B cell (primary cell): ENCODE results near the gene MYH11. TPM values are rescaled to one million over a fixed set of nuclear protein-coding genes. Genes with fewer than 3 reads are reported as not detected.
"Not testable (repeated sequence)": the region's sequence is repeated elsewhere in the genome, so short reads cannot be mapped to it uniquely, and the experiment has no call there.

Experiments used
- ATAC-seq: fragments of 200-7000 bp; cut with Tn5 transposase; one replicate; pipeline ENCODE4 v1.10.0; 2021; ENCODE audit warnings: low read depth, mild to moderate bottlenecking, moderate number of reproducible peaks, moderate library complexity
- CTCF ChIA-PET: fragments of 350-600 bp; sonication (Branson Sonifier 250); formaldehyde crosslinking; loops from one replicate; lab custom pipeline; 2021; ENCODE audit warnings: antibody characterized with exemption, inconsistent platforms; lab: Charles Lee
- POLR2A ChIA-PET: fragments of 350-600 bp; sonication (Branson Sonifier 250); formaldehyde crosslinking; loops from one replicate; lab custom pipeline; 2021; ENCODE audit warnings: antibody characterized with exemption; lab: Charles Lee
- DNase-seq: peaks from one replicate; pipeline ENCODE4 v3.0.0; 2013
- H2AFZ ChIP-seq: 2 replicates; pipeline ENCODE4 v1.6.1; 2012; ENCODE audit warnings: mild to moderate bottlenecking, low read depth, low read length; ENCODE audit not compliant: insufficient read depth, poor library complexity, severe bottlenecking
- H3K27ac ChIP-seq, 2 donors: 1 replicate in 1 of 2; 2 replicates in 1 of 2; pipeline ENCODE4 v1.5.1; 2012 to 2013; ENCODE audit warnings: low read length in 2 of 2, mild to moderate bottlenecking in 2 of 2, moderate library complexity in 1 of 2
- H3K27me3 ChIP-seq, 4 experiments: fragments of 200-600 bp in 1 of 4; sonication (generic) in 1 of 4; replicated peaks in 1 of 4; 1 replicate in 2 of 4; 2 replicates in 2 of 4; pipeline versions ENCODE4 v1.6.1 to v1.7.0; 2013 to 2016; ENCODE audit warnings: low read length in 3 of 4, mild to moderate bottlenecking in 2 of 4, mixed read lengths in 1 of 4, moderate library complexity in 1 of 4; ENCODE audit not compliant: insufficient read depth in 4 of 4, control insufficient read depth in 3 of 4; ENCODE audit errors: control extremely low read depth in 1 of 4
- H3K36me3 ChIP-seq, 2 experiments: replicated peaks in 1 of 2; 1 replicate in 1 of 2; 2 replicates in 1 of 2; pipeline versions ENCODE4 v1.6.1 to v1.7.1; 2013; ENCODE audit warnings: low read length in 1 of 2; ENCODE audit not compliant: insufficient read depth in 2 of 2, control insufficient read depth in 1 of 2; ENCODE audit errors: control extremely low read depth in 1 of 2, extremely low read depth in 1 of 2
- H3K4me1 ChIP-seq, 2 donors: fragments of 200-600 bp in 1 of 2; sonication (generic) in 1 of 2; 1 replicate in 1 of 2; 2 replicates in 1 of 2; pipeline versions ENCODE4 v1.5.1 to v1.6.1; 2013 to 2017; ENCODE audit warnings: low read length in 2 of 2; ENCODE audit not compliant: control insufficient read depth in 2 of 2, insufficient read depth in 2 of 2
- H3K4me2 ChIP-seq: replicated peaks from 2 replicates; pipeline ENCODE3; 2012; ENCODE audit warnings: mild to moderate bottlenecking, low read depth, low read length; ENCODE audit not compliant: poor library complexity, severe bottlenecking
- H3K4me3 ChIP-seq, 5 experiments: fragments of 200-600 bp in 1 of 5; sonication (generic) in 1 of 5; 1 replicate in 3 of 5; 2 replicates in 2 of 5; pipeline versions ENCODE4 v1.5.1 to v1.7.0; 2011 to 2016; ENCODE audit warnings: low read length in 4 of 5, mild to moderate bottlenecking in 4 of 5, low read depth in 2 of 5, control low read depth in 1 of 5, moderate library complexity in 1 of 5; ENCODE audit not compliant: insufficient read depth in 1 of 5; ENCODE audit errors: control extremely low read depth in 1 of 5, extremely low read depth in 1 of 5
- H3K79me2 ChIP-seq: fragments of 200-600 bp; sonication (generic); one replicate; pipeline ENCODE4 v1.6.0; 2016; ENCODE audit warnings: low read length; ENCODE audit not compliant: control insufficient read depth, insufficient read depth
- H3K9ac ChIP-seq: fragments of 200-600 bp; sonication (generic); 2 replicates; pipeline ENCODE4 v1.6.1; 2017; ENCODE audit warnings: mild to moderate bottlenecking, low read length, moderate library complexity
- H3K9me3 ChIP-seq, 3 donors: one replicate each; pipeline versions ENCODE4 v1.6.1 to v1.7.1; 2013; ENCODE audit warnings: low read length in 2 of 3; ENCODE audit not compliant: control insufficient read depth in 2 of 3, insufficient read depth in 1 of 3; ENCODE audit errors: control extremely low read depth in 1 of 3
- H4K20me1 ChIP-seq: 2 replicates; pipeline ENCODE4 v1.6.0; 2012; ENCODE audit warnings: mild to moderate bottlenecking, low read length; ENCODE audit not compliant: insufficient read depth, control insufficient read depth, poor library complexity, severe bottlenecking
- H3K27ac Mint-ChIP-seq: one replicate; pipeline ENCODE4 v1.8.0; 2021; ENCODE audit warnings: mixed read lengths
- H3K27me3 Mint-ChIP-seq: one replicate; pipeline ENCODE4 v1.8.0; 2021; ENCODE audit warnings: mixed read lengths
- H3K4me1 Mint-ChIP-seq: one replicate; pipeline ENCODE4 v1.8.0; 2021; ENCODE audit warnings: mixed read lengths
- H3K4me3 Mint-ChIP-seq: one replicate; pipeline ENCODE4 v1.8.0; 2021; ENCODE audit warnings: mixed read lengths
- H3K9me3 Mint-ChIP-seq: one replicate; pipeline ENCODE4 v1.8.0; 2022; ENCODE audit warnings: mixed read lengths; ENCODE audit not compliant: insufficient read depth
- CTCF ChIP-seq: fragments of 200-600 bp; IDR thresholded peaks from one replicate; pipeline ENCODE4 v1.8.0; 2022; ENCODE audit warnings: antibody characterized with exemption, mild to moderate bottlenecking
- EZH2 ChIP-seq: IDR thresholded peaks from 2 replicates; pipeline ENCODE4 v1.6.1; 2012; ENCODE audit warnings: borderline replicate concordance, low read depth, mild to moderate bottlenecking, moderate library complexity, low read length; ENCODE audit not compliant: insufficient read depth, poor library complexity, severe bottlenecking
- WGBS: methylation state at CpG from one replicate; pipeline ENCODE4 v1.1.5; 2013; ENCODE audit warnings: missing lambda C conversion rate; ENCODE audit not compliant: insufficient coverage; 5-methylcytosine and 5-hydroxymethylcytosine counted together
- intact Hi-C: fragments of 100-400 bp; cut with micrococcal nuclease; formaldehyde crosslinking; loops from one replicate; pipeline ENCODE4 v1.10.0; 2022
- polyA plus RNA-seq: library from polyadenylated mRNA; depleted of rRNA; stranded (reverse); fragments of >200 nt; gene quantifications from 2 replicates; pipeline ENCODE4 v1.2.3, GENCODE V29; 2012
- total RNA-seq, 2 donors: library from RNA; stranded (reverse); fragments of 120-200 nt in 1 of 2; gene quantifications; 1 replicate in 1 of 2; 2 replicates in 1 of 2; pipeline versions ENCODE4 v1.2.3 to v1.2.4, GENCODE V29; 2013 to 2022

Gene MYH11
- total and polyA plus RNA-seq, 2 donors (not counting 1 experiment from before 2014, with no cell fraction given) = 0.05 to 0.16 TPM

GRCh38 chr16:15816228-15816627, 40.6 kb downstream of the MYH11 start:
- no peak overlapping the region for H2AFZ ChIP-seq
- H3K27me3 ChIP-seq = peaks cover 0 to 13% (median 0%) of the 10 kb centered on the region in 4 experiments
- H3K4me1 ChIP-seq = no peaks in the 10 kb centered on the region
- ATAC-seq (no peak), DNase-seq (no peak)
- CTCF ChIA-PET = interaction anchor here (0.7 to 1.3 kb wide), 4 partner anchors 9 to 312 kb away, joined by 3 to 5 read pairs (median 4); no protein-coding TSS in a partner anchor
- POLR2A ChIA-PET = no interaction called here
- no peak overlapping the region for H3K9ac ChIP-seq
- H3K9me3 ChIP-seq = peaks cover 0 to 15% (median 8%) of the 10 kb centered on the region in 3 donors
- no peak overlapping the region for H3K4me3 Mint-ChIP-seq
- H3K27me3 Mint-ChIP-seq = no peaks in the 10 kb centered on the region
- TF ChIP-seq CTCF (no peak), EZH2 (no peak)
- no peaks in the 10 kb centered on the region for H4K20me1 ChIP-seq
- intact Hi-C loops = no loop called here
- no peaks in the 10 kb centered on the region for H3K4me1 Mint-ChIP-seq
- no peak overlapping the region for H3K4me2 ChIP-seq
- H3K9me3 Mint-ChIP-seq = peaks cover 8% of the 10 kb centered on the region
- no peaks in the 10 kb centered on the region for H3K36me3 ChIP-seq
- no peaks in the 10 kb centered on the region for H3K79me2 ChIP-seq
- H3K4me3 ChIP-seq = no peak overlapping the region
- no peak overlapping the region for H3K27ac Mint-ChIP-seq
- no peak overlapping the region for H3K27ac ChIP-seq

- H3K27ac ChIP-seq, H3K36me3 ChIP-seq, H3K4me1 ChIP-seq, H3K9me3 Mint-ChIP-seq, H4K20me1 ChIP-seq, POLR2A ChIA-PET, H3K27ac Mint-ChIP-seq, H3K9ac ChIP-seq, intact Hi-C loops, H3K4me2 ChIP-seq, H2AFZ ChIP-seq, H3K4me3 ChIP-seq, H3K79me2 ChIP-seq, H3K4me3 Mint-ChIP-seq, DNase-seq, H3K4me1 Mint-ChIP-seq, ATAC-seq: not testable (repeated sequence)
- CTCF ChIA-PET = interaction anchor here (0.7 to 3.4 kb wide), 2 partner anchors 10 to 36 kb away, joined by 3 to 15 read pairs; no protein-coding TSS in a partner anchor
- peaks cover 0 to 15% (median 0%) of the 10 kb centered on the region in 4 experiments for H3K27me3 ChIP-seq
- H3K27me3 Mint-ChIP-seq = peaks cover 12% of the 10 kb centered on the region
- 60% methylated on average over 2 of the region's 3 CpGs for WGBS
- H3K9me3 ChIP-seq = peaks cover 0 to 15% (median 12%) of the 10 kb centered on the region in 3 donors
Measured at GRCh38 chr16:15812401-15812750, 44.5 kb downstream of the MYH11 start.
